Lung (tissue), 16 donors: ENCODE results near the gene GTF3C5. TPM values are rescaled to one million over a fixed set of nuclear protein-coding genes. Genes with fewer than 3 reads are reported as not detected.

Experiments used
- ATAC-seq: fragments of 200-7000 bp; cut with Tn5 transposase; one replicate; pipeline ENCODE4 v1.9.1; 2020; ENCODE audit warnings: moderate number of reproducible peaks; ENCODE audit not compliant: insufficient read depth, low FRiP score
- DNase-seq, 3 donors: peaks; one replicate each; pipeline ENCODE4 v3.0.0-alpha.2; 2013 to 2017
- H3K27ac ChIP-seq, 2 donors: one replicate each; pipeline ENCODE4 v1.5.1; 2013; ENCODE audit warnings: mild to moderate bottlenecking in 2 of 2, moderate library complexity in 2 of 2, control low read depth in 1 of 2, inconsistent platforms in 1 of 2, low read depth in 1 of 2, low read length in 1 of 2
- H3K27me3 ChIP-seq, 3 donors: one replicate each; pipeline ENCODE4 v1.5.1; 2013; ENCODE audit warnings: low read length in 2 of 3; ENCODE audit not compliant: control insufficient read depth in 3 of 3, insufficient read depth in 3 of 3
- H3K36me3 ChIP-seq, 4 donors: one replicate each; pipeline ENCODE4 v1.5.1; 2013; ENCODE audit warnings: low read length in 4 of 4, mild to moderate bottlenecking in 1 of 4, moderate library complexity in 1 of 4; ENCODE audit not compliant: control insufficient read depth in 4 of 4, insufficient read depth in 4 of 4
- H3K4me1 ChIP-seq, 5 donors: one replicate each; pipeline ENCODE4 v1.5.1; 2013; ENCODE audit warnings: low read length in 5 of 5, mild to moderate bottlenecking in 2 of 5, moderate library complexity in 1 of 5; ENCODE audit not compliant: control insufficient read depth in 5 of 5, insufficient read depth in 5 of 5
- H3K4me3 ChIP-seq: one replicate; pipeline ENCODE4 v1.5.1; 2013; ENCODE audit warnings: mild to moderate bottlenecking, control low read depth, moderate library complexity
- H3K9ac ChIP-seq, 2 donors: one replicate each; pipeline ENCODE4 v1.5.1; 2013; ENCODE audit warnings: low read length in 2 of 2, control low read depth in 1 of 2; ENCODE audit not compliant: insufficient read depth in 1 of 2
- H3K9me3 ChIP-seq, 4 donors: one replicate each; pipeline ENCODE4 v1.5.1; 2013; ENCODE audit warnings: low read length in 3 of 4, mild to moderate bottlenecking in 1 of 4, moderate library complexity in 1 of 4; ENCODE audit not compliant: control insufficient read depth in 4 of 4, insufficient read depth in 3 of 4
- CTCF ChIP-seq: IDR thresholded peaks from 2 replicates; pipeline ENCODE4 v1.5.1; 2012; ENCODE audit warnings: mild to moderate bottlenecking; ENCODE audit errors: control extremely low read depth, extremely low read depth
- WGBS, 2 donors: extraction: QIAGEN DNeasy Blood & Tissue Kit; methylation state at CpG; one replicate each; pipeline ENCODE4 v1.1.7; 2013; 5-methylcytosine and 5-hydroxymethylcytosine counted together
- long read RNA-seq, 5 donors: transcript quantifications; one replicate each; lab custom pipeline, GENCODE V29; 2026
- polyA plus RNA-seq, 2 donors: library from polyadenylated mRNA; stranded (reverse); fragments of 200-250 nt; gene quantifications; one replicate each; pipeline ENCODE4 v1.2.1, GENCODE V29; 2013
- total RNA-seq, 2 donors: library from RNA; depleted of rRNA in 1 of 2; stranded (reverse); fragments of >200 nt in 1 of 2; gene quantifications; one replicate each; pipeline ENCODE4 v1.2.1, GENCODE V29; 2014 to 2021
- donor health status: control.
- donor health status: control.
- donor health status: Bipolar disorder and iron deficiency.
- donor health status: healthy.
- donor health status: DM: yes; HTN: yes; CAD: no.

Gene GTF3C5
- total RNA-seq (10 to 100 TPM; 43.6 to 47.3 TPM), polyA plus RNA-seq (10 to 100 TPM; 41.0 to 60.0 TPM)
- long read RNA-seq, donor 1, transcript GTF3C5-202 (11 exons, 2,406 nt): major isoform, 7 of 9 reads
- long read RNA-seq, donor 1, partial matches to known transcripts: 0 of 9 reads
- long read RNA-seq, donor 1, other reads (novel, unspliced or antisense): 0 of 9 reads
- long read RNA-seq, donor 2, partial matches to known transcripts: 0 of 3 reads
- long read RNA-seq, donor 2, other reads (novel, unspliced or antisense): 0 of 3 reads
- long read RNA-seq, donor 3, partial matches to known transcripts: 17 of 23 reads
- long read RNA-seq, donor 3, other reads (novel, unspliced or antisense): 0 of 23 reads
- long read RNA-seq, donor 4, partial matches to known transcripts: 0 of 7 reads
- long read RNA-seq, donor 4, other reads (novel, unspliced or antisense): 0 of 7 reads
- long read RNA-seq, donor 5, transcript GTF3C5-202 (11 exons, 2,406 nt): major isoform, 12 of 54 reads
- long read RNA-seq, donor 5, transcript GTF3C5-210 (3 exons, 696 nt): minor isoform, 5 of 54 reads
- long read RNA-seq, donor 5, partial matches to known transcripts: 36 of 54 reads
- long read RNA-seq, donor 5, other reads (novel, unspliced or antisense): 0 of 54 reads

GRCh38 chr9:133030317-133031129, at the start of gene GTF3C5:
Gene GTF3C5 (plus strand): TSS chr9:133030997. CDS start chr9:133031012, 15 bp downstream.
- peaks cover 7 to 16% (median 11%) of the 10 kb centered on the region in 5 donors for H3K4me1 ChIP-seq

GRCh38 chr9:132982458-132982857, 48.3 kb upstream of the GTF3C5 start:
- DNase-seq (no peak), ATAC-seq (no peak)
- H3K4me3 ChIP-seq: no peak overlapping the region
- peaks cover 0 to 2% (median 0%) of the 10 kb centered on the region in 5 donors for H3K4me1 ChIP-seq
- 22 to 38% methylated on average over 8 of the region's 8 CpGs for WGBS, 2 donors
- H3K9me3 ChIP-seq: no peaks in the 10 kb centered on the region
- peaks cover 5 to 29% (median 21%) of the 10 kb centered on the region in 3 donors for H3K27me3 ChIP-seq
- no peaks in the 10 kb centered on the region for H3K36me3 ChIP-seq
- no peak overlapping the region for H3K9ac ChIP-seq
- no peak for TF ChIP-seq CTCF
- no peak overlapping the region for H3K27ac ChIP-seq

More at GRCh38 chr9:133030317-133031129, at the start of gene GTF3C5:
- DNase-seq: peak; percentile 96 to 100 (median 100)
- Histone ChIP-seq H3K27ac (peak within 1 kb of the TSS; percentile 93 to 97), H3K27me3 (no peaks in the 10 kb centered on the region), H3K4me3 (peak within 1 kb of the TSS; percentile 89), H3K36me3 (peaks cover 0 to 17% (median 5%) of the 10 kb centered on the region in 4 donors), H3K9me3 (peaks cover 0 to 4% (median 0%) of the 10 kb centered on the region in 4 donors), H3K9ac (peak within 1 kb of the TSS; percentile 75 to 82)
- ATAC-seq: peak; percentile 99
- no peak for TF ChIP-seq CTCF
- 0% methylated on average over 63 of the region's 63 CpGs for WGBS, 2 donors

- ATAC-seq: no peak
- Histone ChIP-seq H3K36me3 (no peaks in the 10 kb centered on the region), H3K27ac (no peak overlapping the region), H3K27me3 (peaks cover 5 to 19% (median 12%) of the 10 kb centered on the region in 3 donors), H3K4me1 (peaks cover 0 to 2% (median 0%) of the 10 kb centered on the region in 5 donors), H3K9ac (no peak overlapping the region), H3K4me3 (no peak overlapping the region), H3K9me3 (no peaks in the 10 kb centered on the region)
- DNase-seq: no peak
- WGBS, 2 donors: 69 to 77% methylated on average over 11 of the region's 11 CpGs
- TF ChIP-seq CTCF: no peak
These were observed 47.2 kb upstream of the GTF3C5 start for GRCh38 chr9:132983491-132984201.
